Measurements from ENCODE around the gene UGT1A3.

The UGT1A3 gene

DNA sequence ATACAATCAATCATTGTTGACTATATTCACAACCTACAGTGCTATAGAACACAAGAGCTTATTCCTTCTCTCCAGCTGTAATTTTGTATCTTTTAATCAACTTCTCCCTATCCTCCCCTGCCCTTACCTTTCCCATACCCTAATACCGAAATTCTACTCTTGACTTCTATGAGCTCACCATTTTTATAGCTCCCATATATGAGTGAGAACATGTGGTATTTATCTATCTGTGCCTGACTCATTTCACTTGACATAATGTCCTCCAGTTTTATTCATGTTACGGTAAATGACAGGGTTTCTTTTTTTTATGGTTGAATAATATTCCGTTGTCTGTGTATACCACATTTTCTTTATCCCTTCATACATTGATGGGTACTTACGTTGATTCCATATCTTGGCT is 51.9 kb downstream of the UGT1A3 start:
- DNase-seq (ENCODE audit: low read depth): no peak
- TF ChIP-seq, protein P1, sequence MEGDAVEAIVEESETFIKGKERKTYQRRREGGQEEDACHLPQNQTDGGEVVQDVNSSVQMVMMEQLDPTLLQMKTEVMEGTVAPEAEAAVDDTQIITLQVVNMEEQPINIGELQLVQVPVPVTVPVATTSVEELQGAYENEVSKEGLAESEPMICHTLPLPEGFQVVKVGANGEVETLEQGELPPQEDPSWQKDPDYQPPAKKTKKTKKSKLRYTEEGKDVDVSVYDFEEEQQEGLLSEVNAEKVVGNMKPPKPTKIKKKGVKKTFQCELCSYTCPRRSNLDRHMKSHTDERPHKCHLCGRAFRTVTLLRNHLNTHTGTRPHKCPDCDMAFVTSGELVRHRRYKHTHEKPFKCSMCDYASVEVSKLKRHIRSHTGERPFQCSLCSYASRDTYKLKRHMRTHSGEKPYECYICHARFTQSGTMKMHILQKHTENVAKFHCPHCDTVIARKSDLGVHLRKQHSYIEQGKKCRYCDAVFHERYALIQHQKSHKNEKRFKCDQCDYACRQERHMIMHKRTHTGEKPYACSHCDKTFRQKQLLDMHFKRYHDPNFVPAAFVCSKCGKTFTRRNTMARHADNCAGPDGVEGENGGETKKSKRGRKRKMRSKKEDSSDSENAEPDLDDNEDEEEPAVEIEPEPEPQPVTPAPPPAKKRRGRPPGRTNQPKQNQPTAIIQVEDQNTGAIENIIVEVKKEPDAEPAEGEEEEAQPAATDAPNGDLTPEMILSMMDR (IDR thresholded peaks at IDR 0.05; ENCODE audit: insufficient read depth, low read depth, low read length, missing control alignments): no peak
- no peak overlapping the region for H3K4me3 ChIP-seq (ENCODE audit: low read depth, low read length)

DNA sequence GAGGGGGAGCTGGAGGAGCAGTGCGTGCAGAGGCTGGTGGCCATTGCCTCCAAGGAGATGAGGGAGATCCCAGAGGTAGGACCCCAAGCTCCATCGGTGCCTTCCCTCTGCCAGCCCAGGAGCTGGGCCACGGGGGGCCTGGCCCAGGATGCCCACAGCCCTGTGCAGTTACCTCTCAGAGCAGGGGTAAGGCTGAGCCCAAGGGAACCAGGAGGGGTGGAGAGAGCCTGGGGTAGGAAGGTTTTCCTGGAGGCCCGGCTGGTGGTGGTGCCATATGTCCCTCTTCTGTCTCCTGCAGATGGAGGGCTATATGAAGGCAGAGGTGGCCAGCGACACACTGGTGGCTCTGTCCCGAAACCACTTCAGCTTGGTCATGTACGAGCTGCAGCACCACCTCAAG is 60.7 kb downstream of the UGT1A3 start:
- DNase-seq (ENCODE audit: low read depth): no peak
- TF ChIP-seq, protein P1 (IDR thresholded peaks at IDR 0.05; ENCODE audit: insufficient read depth, low read depth, low read length, missing control alignments): no peak
- no peak overlapping the region for H3K4me3 ChIP-seq (ENCODE audit: low read depth, low read length)

DNA sequence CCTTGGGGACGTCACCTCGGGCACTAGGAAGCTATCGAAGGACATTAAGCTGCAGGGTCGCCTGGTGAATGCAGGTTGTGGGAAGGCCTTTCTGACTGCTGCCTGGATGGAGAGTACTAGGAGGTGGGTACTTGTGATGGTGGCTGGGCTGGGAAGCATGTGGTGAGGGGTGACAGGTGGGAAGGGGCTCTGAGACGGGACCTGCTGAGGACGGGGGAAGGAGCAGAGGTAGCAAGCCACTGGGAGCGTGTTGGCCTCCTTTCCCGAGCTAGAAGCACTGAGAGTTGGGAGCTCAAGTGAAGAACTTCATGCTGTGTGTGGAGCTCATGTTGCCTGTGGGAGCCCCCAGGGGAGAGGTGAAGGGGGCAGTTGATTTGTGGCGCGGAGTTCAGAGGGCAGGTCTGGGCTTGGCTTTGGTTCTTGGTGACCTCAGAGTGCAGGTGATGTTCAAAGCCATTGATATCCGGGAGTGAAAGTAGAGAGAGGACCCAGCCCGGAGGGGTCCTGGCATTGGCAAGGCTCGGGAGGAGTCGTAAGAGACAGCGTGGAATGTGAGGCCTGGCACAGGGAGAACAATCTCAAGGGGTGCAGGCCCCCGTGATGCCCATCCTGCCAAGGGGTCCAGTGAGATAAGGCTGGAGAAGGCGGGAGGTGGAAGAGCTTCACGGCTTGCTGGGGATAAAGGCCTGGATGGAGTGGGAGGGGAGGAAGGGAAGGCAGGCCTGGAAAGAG is 62.5 kb downstream of the UGT1A3 start:
- DNase-seq (ENCODE audit: low read depth): no peak
- H3K4me3 ChIP-seq (ENCODE audit: low read depth, low read length): no peak overlapping the region
- TF ChIP-seq, protein P1 (IDR thresholded peaks at IDR 0.05; ENCODE audit: insufficient read depth, low read depth, low read length, missing control alignments): no peak

DNA sequence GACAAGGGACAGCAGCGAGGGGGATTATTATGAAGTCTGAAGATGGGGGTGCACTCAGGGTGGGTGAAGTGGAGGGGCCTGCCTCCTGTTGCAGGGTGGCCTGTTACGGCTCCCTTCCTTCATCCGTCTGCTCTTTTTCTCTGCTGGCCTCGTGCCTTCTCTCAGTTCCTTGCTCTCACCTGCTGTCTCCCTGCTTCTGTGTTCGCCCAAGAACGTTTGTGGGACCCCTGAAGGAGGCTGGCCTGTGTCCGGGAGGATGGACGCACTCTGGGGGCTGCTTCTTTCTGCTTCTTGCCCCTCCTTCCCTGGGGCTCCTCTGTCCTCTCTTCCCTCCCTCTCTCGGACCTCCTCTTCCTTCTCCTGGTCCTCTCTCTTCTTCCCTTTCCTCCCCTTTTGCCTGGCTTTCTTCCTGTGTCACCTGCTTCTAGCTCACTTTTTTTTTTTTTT is 63.1 kb downstream of the UGT1A3 start:
- DNase-seq (ENCODE audit: low read depth): no peak
- TF ChIP-seq, protein P1 (IDR thresholded peaks at IDR 0.05; ENCODE audit: insufficient read depth, low read depth, low read length, missing control alignments): no peak
- H3K4me3 ChIP-seq (ENCODE audit: low read depth, low read length): no peak overlapping the region

DNA sequence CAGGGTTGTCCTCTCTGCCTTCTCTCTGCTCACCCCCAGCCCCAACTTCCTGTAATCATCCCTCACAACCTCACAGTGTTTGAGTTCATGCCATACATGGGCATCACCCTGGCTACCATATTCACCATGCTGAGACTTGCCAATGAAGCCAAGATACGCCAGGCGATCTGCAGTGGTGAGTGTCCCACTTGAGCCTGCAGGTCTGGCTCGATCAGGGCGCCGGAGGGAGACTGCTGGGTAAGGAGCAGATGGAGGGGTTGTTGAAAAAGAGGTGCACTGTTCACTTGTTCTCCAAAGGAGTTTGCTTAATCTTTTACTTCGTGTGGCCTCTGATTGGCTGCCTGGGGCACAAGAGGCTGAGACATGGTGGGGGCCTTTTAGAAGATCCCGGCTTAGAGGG is 63.9 kb downstream of the UGT1A3 start:
- DNase-seq (ENCODE audit: low read depth): no peak
- H3K4me3 ChIP-seq (ENCODE audit: low read depth, low read length): no peak overlapping the region
- TF ChIP-seq, protein P1 (IDR thresholded peaks at IDR 0.05; ENCODE audit: insufficient read depth, low read depth, low read length, missing control alignments): no peak

DNA sequence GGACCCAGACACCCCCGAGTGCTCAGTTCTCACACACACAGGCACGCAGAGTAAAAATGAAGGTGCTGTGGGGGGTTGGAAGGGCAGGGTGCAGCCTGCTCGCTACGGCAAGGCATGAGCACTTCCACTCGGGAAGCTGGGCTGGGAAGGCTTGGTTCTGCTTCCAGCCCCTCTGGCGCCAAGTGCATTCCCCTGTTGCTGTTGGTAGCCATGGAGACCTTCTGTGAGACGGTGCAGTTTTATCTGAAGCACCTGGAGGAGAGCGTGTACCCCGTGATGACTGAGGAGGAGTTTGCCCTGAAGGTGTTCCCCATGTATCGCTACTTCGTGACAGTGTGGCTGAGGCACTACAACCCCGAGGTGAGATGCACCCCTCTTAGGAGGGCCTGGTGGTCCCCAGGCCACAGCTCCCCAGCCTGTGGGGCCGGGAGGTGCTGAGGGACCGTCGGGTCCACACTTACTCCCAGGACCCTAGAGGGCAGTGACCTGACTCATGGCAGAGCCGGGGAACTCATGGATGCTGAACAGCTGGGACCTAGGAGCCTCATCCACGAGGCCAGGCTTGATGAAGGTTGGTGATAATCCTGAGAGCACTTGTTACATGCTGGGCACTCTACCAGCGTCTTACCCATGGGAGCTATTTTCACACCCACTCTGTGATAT is 64.8 kb downstream of the UGT1A3 start:
- no peak overlapping the region for H3K4me3 ChIP-seq (ENCODE audit: low read depth, low read length)
- DNase-seq (ENCODE audit: low read depth): no peak
- TF ChIP-seq, protein P1 (IDR thresholded peaks at IDR 0.05; ENCODE audit: insufficient read depth, low read depth, low read length, missing control alignments): no peak
